ENCODE data around the gene PRXL2C.

Gene PRXL2C

GRCh38 chr9:96618209-96619123 is 36.7 kb downstream of the PRXL2C start:
- DNase-seq: peak; percentile 72
- H3K27me3 ChIP-seq (ENCODE audit: control insufficient read depth in 1 of 2, insufficient read depth in 1 of 2, low read length in 2 of 2): no peaks in the 10 kb centered on the region
- peak overlapping the region; percentile 31 to 70 for H3K18ac ChIP-seq (ENCODE audit: low read depth in 1 of 2, low read length in 2 of 2)
- peak overlapping the region in 1 of 2 experiments; percentile 74 for H3K14ac ChIP-seq (ENCODE audit: low read length in 2 of 2)
- H3K4me2 ChIP-seq (ENCODE audit: low read length, poor library complexity, severe bottlenecking): peak overlapping the region; percentile 95
- 3% methylated on average over 69 of the region's 69 CpGs for WGBS
- no peaks in the 10 kb centered on the region for H3K36me3 ChIP-seq (ENCODE audit: control insufficient read depth in 1 of 2, insufficient read depth in 2 of 2, low read depth in 1 of 2, low read length in 2 of 2)
- peak overlapping the region; percentile 73 for H2BK120ac ChIP-seq (ENCODE audit: low read depth, low read length)
- peak overlapping the region in 1 of 2 experiments; percentile 90 for H3K23ac ChIP-seq (ENCODE audit: low read length in 2 of 2)
- peak overlapping the region; percentile 91 to 92 for H3K4me3 ChIP-seq (ENCODE audit: insufficient read depth in 1 of 2, low read depth in 1 of 2, low read length in 2 of 2)
- no peak overlapping the region for H2BK12ac ChIP-seq (ENCODE audit: low read length in 2 of 2)
- H3K4ac ChIP-seq (ENCODE audit: low read depth in 1 of 2, low read length in 2 of 2): no peak overlapping the region
- no peak overlapping the region for H2BK5ac ChIP-seq (ENCODE audit: low read depth, low read length, poor library complexity, severe bottlenecking)
- peak overlapping the region; percentile 89 for H3K9ac ChIP-seq (ENCODE audit: low read length)
- peak overlapping the region; percentile 49 for H4K8ac ChIP-seq (ENCODE audit: low read length)
- H3K27ac ChIP-seq (ENCODE audit: low read length, poor library complexity, severe bottlenecking): no peak overlapping the region
- H4K91ac ChIP-seq (ENCODE audit: low read length): peak overlapping the region; percentile 39
- no peak overlapping the region for H2AK5ac ChIP-seq (ENCODE audit: low read length, severe bottlenecking)
- H3K9me3 ChIP-seq (ENCODE audit: control insufficient read depth, low read length): no peaks in the 10 kb centered on the region
- H3K79me1 ChIP-seq (replicated peaks; ENCODE audit: low read length, poor library complexity, severe bottlenecking): peaks cover 7% of the 10 kb centered on the region
- H2AFZ ChIP-seq (ENCODE audit: low read depth, low read length): no peak overlapping the region
- H2BK15ac ChIP-seq (ENCODE audit: low read depth, poor library complexity, severe bottlenecking): peak overlapping the region; percentile 80
- H3K4me1 ChIP-seq (ENCODE audit: control insufficient read depth, insufficient read depth, low read depth, low read length): peaks cover 9% of the 10 kb centered on the region

GRCh38 chr9:96617439-96618185 is 37.5 kb downstream of the PRXL2C start:
- Histone ChIP-seq H3K4me1 (ENCODE audit: control insufficient read depth, insufficient read depth, low read depth, low read length) (peaks cover 9% of the 10 kb centered on the region), H3K79me1 (replicated peaks; ENCODE audit: low read length, poor library complexity, severe bottlenecking) (peaks cover 9% of the 10 kb centered on the region), H3K4me3 (ENCODE audit: insufficient read depth in 1 of 2, low read depth in 1 of 2, low read length in 2 of 2) (peak overlapping the region in 1 of 2 experiments; percentile 91), H2BK12ac (ENCODE audit: low read length in 2 of 2) (peak overlapping the region in 1 of 2 experiments; percentile 61), H3K9me3 (ENCODE audit: control insufficient read depth, low read length) (no peaks in the 10 kb centered on the region), H2BK5ac (ENCODE audit: low read depth, low read length, poor library complexity, severe bottlenecking) (no peak overlapping the region), H4K8ac (ENCODE audit: low read length) (no peak overlapping the region), H3K4me2 (ENCODE audit: low read length, poor library complexity, severe bottlenecking) (peak overlapping the region; percentile 95), H2BK15ac (ENCODE audit: low read depth, poor library complexity, severe bottlenecking) (no peak overlapping the region), H3K23ac (ENCODE audit: low read length in 2 of 2) (no peak overlapping the region), H2AK5ac (ENCODE audit: low read length, severe bottlenecking) (no peak overlapping the region), H3K27ac (ENCODE audit: low read length, poor library complexity, severe bottlenecking) (no peak overlapping the region), H2AFZ (ENCODE audit: low read depth, low read length) (no peak overlapping the region), H4K91ac (ENCODE audit: low read length) (no peak overlapping the region), H3K4ac (ENCODE audit: low read depth in 1 of 2, low read length in 2 of 2) (no peak overlapping the region), H3K9ac (ENCODE audit: low read length) (peak overlapping the region; percentile 89), H3K36me3 (ENCODE audit: control insufficient read depth in 1 of 2, insufficient read depth in 2 of 2, low read depth in 1 of 2, low read length in 2 of 2) (no peaks in the 10 kb centered on the region), H3K18ac (ENCODE audit: low read depth in 1 of 2, low read length in 2 of 2) (no peak overlapping the region), H3K27me3 (ENCODE audit: control insufficient read depth in 1 of 2, insufficient read depth in 1 of 2, low read length in 2 of 2) (no peaks in the 10 kb centered on the region), H3K14ac (ENCODE audit: low read length in 2 of 2) (no peak overlapping the region), H2BK120ac (ENCODE audit: low read depth, low read length) (no peak overlapping the region)
- 65% methylated on average over 19 of the region's 22 CpGs for WGBS
- DNase-seq: peak; percentile 21

- no peak overlapping the region for H2AK5ac ChIP-seq (ENCODE audit: low read length, severe bottlenecking)
- peaks cover 13% of the 10 kb centered on the region for H3K4me1 ChIP-seq (ENCODE audit: control insufficient read depth, insufficient read depth, low read depth, low read length)
- no peak for DNase-seq
- H3K79me1 ChIP-seq (replicated peaks; ENCODE audit: low read length, poor library complexity, severe bottlenecking): peaks cover 9% of the 10 kb centered on the region
- no peak overlapping the region for H3K18ac ChIP-seq (ENCODE audit: low read depth in 1 of 2, low read length in 2 of 2)
- no peak overlapping the region for H3K4ac ChIP-seq (ENCODE audit: low read depth in 1 of 2, low read length in 2 of 2)
- no peaks in the 10 kb centered on the region for H3K36me3 ChIP-seq (ENCODE audit: control insufficient read depth in 1 of 2, insufficient read depth in 2 of 2, low read depth in 1 of 2, low read length in 2 of 2)
- no peak overlapping the region for H3K14ac ChIP-seq (ENCODE audit: low read length in 2 of 2)
- H3K27ac ChIP-seq (ENCODE audit: low read length, poor library complexity, severe bottlenecking): no peak overlapping the region
- H3K9me3 ChIP-seq (ENCODE audit: control insufficient read depth, low read length): no peaks in the 10 kb centered on the region
- no peak overlapping the region for H4K91ac ChIP-seq (ENCODE audit: low read length)
- peak overlapping the region in 1 of 2 experiments; percentile 91 for H3K4me3 ChIP-seq (ENCODE audit: insufficient read depth in 1 of 2, low read depth in 1 of 2, low read length in 2 of 2)
- H3K4me2 ChIP-seq (ENCODE audit: low read length, poor library complexity, severe bottlenecking): no peak overlapping the region
- WGBS: 88% methylated on average over 3 of the region's 7 CpGs
- H3K23ac ChIP-seq (ENCODE audit: low read length in 2 of 2): no peak overlapping the region
- no peaks in the 10 kb centered on the region for H3K27me3 ChIP-seq (ENCODE audit: control insufficient read depth in 1 of 2, insufficient read depth in 1 of 2, low read length in 2 of 2)
- no peak overlapping the region for H2BK120ac ChIP-seq (ENCODE audit: low read depth, low read length)
- H2BK12ac ChIP-seq (ENCODE audit: low read length in 2 of 2): no peak overlapping the region
- H2BK5ac ChIP-seq (ENCODE audit: low read depth, low read length, poor library complexity, severe bottlenecking): no peak overlapping the region
- H2BK15ac ChIP-seq (ENCODE audit: low read depth, poor library complexity, severe bottlenecking): no peak overlapping the region
- H2AFZ ChIP-seq (ENCODE audit: low read depth, low read length): no peak overlapping the region
- no peak overlapping the region for H3K9ac ChIP-seq (ENCODE audit: low read length)
- H4K8ac ChIP-seq (ENCODE audit: low read length): no peak overlapping the region
These were observed 38.2 kb downstream of the PRXL2C start for GRCh38 chr9:96616817-96617438.

GRCh38 chr9:96615411-96615810 is 39.7 kb downstream of the PRXL2C start:
- no peak overlapping the region for H4K91ac ChIP-seq (ENCODE audit: low read length)
- DNase-seq: no peak
- no peaks in the 10 kb centered on the region for H3K27me3 ChIP-seq (ENCODE audit: control insufficient read depth in 1 of 2, insufficient read depth in 1 of 2, low read length in 2 of 2)
- no peak overlapping the region for H2BK5ac ChIP-seq (ENCODE audit: low read depth, low read length, poor library complexity, severe bottlenecking)
- H2BK15ac ChIP-seq (ENCODE audit: low read depth, poor library complexity, severe bottlenecking): no peak overlapping the region
- peaks cover 9% of the 10 kb centered on the region for H3K79me1 ChIP-seq (replicated peaks; ENCODE audit: low read length, poor library complexity, severe bottlenecking)
- H3K14ac ChIP-seq (ENCODE audit: low read length in 2 of 2): no peak overlapping the region
- 94% methylated on average over 5 of the region's 6 CpGs for WGBS
- H2BK12ac ChIP-seq (ENCODE audit: low read length in 2 of 2): no peak overlapping the region
- H3K4me1 ChIP-seq (ENCODE audit: control insufficient read depth, insufficient read depth, low read depth, low read length): peaks cover 13% of the 10 kb centered on the region
- no peak overlapping the region for H3K23ac ChIP-seq (ENCODE audit: low read length in 2 of 2)
- H4K8ac ChIP-seq (ENCODE audit: low read length): no peak overlapping the region
- H3K18ac ChIP-seq (ENCODE audit: low read depth in 1 of 2, low read length in 2 of 2): no peak overlapping the region
- no peak overlapping the region for H3K4me3 ChIP-seq (ENCODE audit: insufficient read depth in 1 of 2, low read depth in 1 of 2, low read length in 2 of 2)
- no peak overlapping the region for H3K4me2 ChIP-seq (ENCODE audit: low read length, poor library complexity, severe bottlenecking)
- H2AK5ac ChIP-seq (ENCODE audit: low read length, severe bottlenecking): no peak overlapping the region
- H3K36me3 ChIP-seq (ENCODE audit: control insufficient read depth in 1 of 2, insufficient read depth in 2 of 2, low read depth in 1 of 2, low read length in 2 of 2): no peaks in the 10 kb centered on the region
- no peaks in the 10 kb centered on the region for H3K9me3 ChIP-seq (ENCODE audit: control insufficient read depth, low read length)
- H2AFZ ChIP-seq (ENCODE audit: low read depth, low read length): no peak overlapping the region
- H2BK120ac ChIP-seq (ENCODE audit: low read depth, low read length): no peak overlapping the region
- H3K4ac ChIP-seq (ENCODE audit: low read depth in 1 of 2, low read length in 2 of 2): no peak overlapping the region
- H3K27ac ChIP-seq (ENCODE audit: low read length, poor library complexity, severe bottlenecking): no peak overlapping the region
- H3K9ac ChIP-seq (ENCODE audit: low read length): no peak overlapping the region

All from mesenchymal stem cell (in vitro differentiated cells and primary cell).